ENCODE data around the gene JAGN1.

The JAGN1 gene

GRCh38 chr3:9911863-9912262, 21.5 kb downstream of the JAGN1 start:
- TF ChIP-seq CTCF (IDR thresholded peaks at IDR 0.05; ENCODE audit: low read depth, low read length, poor library complexity, severe bottlenecking) (no peak), EZH2phosphoT487 (IDR thresholded peaks at IDR 0.05; ENCODE audit: borderline replicate concordance, low read length) (no peak)

DNA sequence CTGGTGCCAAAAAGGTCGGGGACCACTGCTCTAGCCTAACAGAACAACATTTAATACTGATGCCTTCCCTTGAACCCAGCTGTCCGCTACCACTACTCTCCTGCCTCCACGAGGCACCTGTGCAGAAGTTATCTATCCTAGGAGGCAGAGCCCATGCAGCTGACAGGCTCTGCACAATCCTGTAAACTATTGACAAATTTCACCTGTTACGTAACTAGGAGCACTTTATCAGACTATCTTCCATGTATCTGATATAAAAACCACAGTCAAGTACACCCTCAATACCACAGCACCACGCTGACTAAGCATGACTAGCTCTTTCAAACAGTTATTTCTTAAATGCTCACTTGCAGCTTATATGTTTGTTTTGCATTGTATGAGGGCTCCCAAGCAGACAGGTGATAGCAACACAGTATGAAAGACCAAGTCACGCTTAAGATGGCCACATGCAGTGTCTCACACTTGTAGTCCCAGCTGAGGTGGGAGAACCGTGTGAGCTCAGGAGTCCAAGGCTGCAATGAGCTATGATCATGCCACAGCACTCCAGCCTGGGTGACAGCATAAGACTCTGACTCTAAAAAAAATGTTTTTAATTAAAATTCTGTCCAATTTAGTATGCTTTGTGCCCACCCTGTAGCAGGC, 22.0 kb downstream of the JAGN1 start:
- no peak overlapping the region for H3K27ac ChIP-seq (ENCODE audit: low read depth, low read length)
- H3K36me3 ChIP-seq (ENCODE audit: control insufficient read depth, low read length) = no peaks in the 10 kb centered on the region
- peaks cover 32% of the 10 kb centered on the region for H3K27me3 ChIP-seq (ENCODE audit: control insufficient read depth, low read length)
- H3K4me2 ChIP-seq (ENCODE audit: low read length) = no peak overlapping the region
- no peaks in the 10 kb centered on the region for H3K9me3 ChIP-seq (ENCODE audit: control insufficient read depth, insufficient read depth, low read length)
- peaks cover 12% of the 10 kb centered on the region for H3K4me1 ChIP-seq (ENCODE audit: control insufficient read depth, low read length)
- H3K4me3 ChIP-seq (ENCODE audit: low read length) = no peak overlapping the region
- H3K79me2 ChIP-seq (ENCODE audit: control insufficient read depth, low read length) = no peaks in the 10 kb centered on the region
- H3F3A ChIP-seq (ENCODE audit: control insufficient read depth, insufficient read depth) = no peaks in the 10 kb centered on the region
- no peaks in the 10 kb centered on the region for H3K9me2 ChIP-seq (replicated peaks; ENCODE audit: control insufficient read depth, low read length)
- H4K20me1 ChIP-seq (ENCODE audit: control insufficient read depth, insufficient read depth, low read depth, low read length) = no peaks in the 10 kb centered on the region
- TF ChIP-seq EZH2phosphoT487 (IDR thresholded peaks at IDR 0.05; ENCODE audit: borderline replicate concordance, low read length) (no peak), CTCF (IDR thresholded peaks at IDR 0.05; ENCODE audit: low read depth, low read length, poor library complexity, severe bottlenecking) (no peak)

More at GRCh38 chr3:9911863-9912262, 21.5 kb downstream of the JAGN1 start:
- H3K4me2 ChIP-seq (ENCODE audit: low read length) = no peak overlapping the region
- H3K79me2 ChIP-seq (ENCODE audit: control insufficient read depth, low read length) = no peaks in the 10 kb centered on the region
- no peak overlapping the region for H3K27ac ChIP-seq (ENCODE audit: low read depth, low read length)
- H3K36me3 ChIP-seq (ENCODE audit: control insufficient read depth, low read length) = no peaks in the 10 kb centered on the region
- H3K9me3 ChIP-seq (ENCODE audit: control insufficient read depth, insufficient read depth, low read length) = no peaks in the 10 kb centered on the region
- H3K4me1 ChIP-seq (ENCODE audit: control insufficient read depth, low read length) = peaks cover 12% of the 10 kb centered on the region
- H3K27me3 ChIP-seq (ENCODE audit: control insufficient read depth, low read length) = peaks cover 29% of the 10 kb centered on the region
- no peaks in the 10 kb centered on the region for H3F3A ChIP-seq (ENCODE audit: control insufficient read depth, insufficient read depth)
- no peak overlapping the region for H3K4me3 ChIP-seq (ENCODE audit: low read length)
- no peaks in the 10 kb centered on the region for H4K20me1 ChIP-seq (ENCODE audit: control insufficient read depth, insufficient read depth, low read depth, low read length)
- H3K9me2 ChIP-seq (replicated peaks; ENCODE audit: control insufficient read depth, low read length) = no peaks in the 10 kb centered on the region

DNA sequence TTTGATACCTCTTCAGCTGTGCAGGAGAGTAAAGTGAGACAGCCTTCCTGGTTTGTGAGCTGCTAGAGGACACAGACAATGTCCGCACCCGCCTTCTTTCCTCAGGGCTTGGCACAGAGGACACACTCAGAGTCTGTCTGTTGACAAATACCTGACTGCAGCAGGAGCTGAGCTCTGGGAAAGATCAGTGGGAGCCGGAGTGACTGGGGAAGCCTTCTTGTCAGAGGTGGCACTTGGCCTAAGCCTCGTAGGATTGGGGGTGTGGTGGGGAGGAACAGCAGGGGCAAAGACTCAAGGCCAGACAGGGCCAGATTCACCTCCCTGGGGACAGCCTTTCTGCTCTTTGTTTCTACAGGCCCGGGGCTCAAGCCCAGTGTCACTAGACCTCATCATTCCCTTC, 23.2 kb downstream of the JAGN1 start:
- no peaks in the 10 kb centered on the region for H3K9me3 ChIP-seq (ENCODE audit: control insufficient read depth, insufficient read depth, low read length)
- H3K79me2 ChIP-seq (ENCODE audit: control insufficient read depth, low read length) = no peaks in the 10 kb centered on the region
- TF ChIP-seq CTCF (IDR thresholded peaks at IDR 0.05; ENCODE audit: low read depth, low read length, poor library complexity, severe bottlenecking) (no peak), EZH2phosphoT487 (IDR thresholded peaks at IDR 0.05; ENCODE audit: borderline replicate concordance, low read length) (no peak)
- H3K27ac ChIP-seq (ENCODE audit: low read depth, low read length) = no peak overlapping the region
- H3K4me1 ChIP-seq (ENCODE audit: control insufficient read depth, low read length) = peaks cover 12% of the 10 kb centered on the region
- H3K27me3 ChIP-seq (ENCODE audit: control insufficient read depth, low read length) = peaks cover 33% of the 10 kb centered on the region
- H3K9me2 ChIP-seq (replicated peaks; ENCODE audit: control insufficient read depth, low read length) = no peaks in the 10 kb centered on the region
- H3F3A ChIP-seq (ENCODE audit: control insufficient read depth, insufficient read depth) = no peaks in the 10 kb centered on the region
- H3K4me2 ChIP-seq (ENCODE audit: low read length) = no peak overlapping the region
- H3K36me3 ChIP-seq (ENCODE audit: control insufficient read depth, low read length) = no peaks in the 10 kb centered on the region
- H3K4me3 ChIP-seq (ENCODE audit: low read length) = no peak overlapping the region
- no peaks in the 10 kb centered on the region for H4K20me1 ChIP-seq (ENCODE audit: control insufficient read depth, insufficient read depth, low read depth, low read length)
